DND-41 (cell line): Measurements from ENCODE around the gene GLYATL1.

Experiments
- CTCF ChIP-seq: IDR thresholded peaks from 2 replicates; pipeline ENCODE4 v1.5.1; 2012; ENCODE audit warnings: borderline replicate concordance, low read length, moderate library complexity, mild to moderate bottlenecking; ENCODE audit not compliant: poor library complexity, severe bottlenecking; ENCODE audit errors: extremely low read depth
- EZH2 ChIP-seq: IDR thresholded peaks from 3 replicates; pipeline ENCODE4 v1.6.1; 2012; ENCODE audit warnings: borderline replicate concordance, low read depth, mild to moderate bottlenecking, moderate library complexity, low read length, inconsistent platforms; ENCODE audit not compliant: severe bottlenecking

- TF ChIP-seq CTCF: no peak
- TF ChIP-seq EZH2: no peak
Observed at GRCh38 chr11:58898106-58898505, 41.2 kb upstream of the GLYATL1 start.
